ENCODE data around the gene BMF.

BMF gene

DNA sequence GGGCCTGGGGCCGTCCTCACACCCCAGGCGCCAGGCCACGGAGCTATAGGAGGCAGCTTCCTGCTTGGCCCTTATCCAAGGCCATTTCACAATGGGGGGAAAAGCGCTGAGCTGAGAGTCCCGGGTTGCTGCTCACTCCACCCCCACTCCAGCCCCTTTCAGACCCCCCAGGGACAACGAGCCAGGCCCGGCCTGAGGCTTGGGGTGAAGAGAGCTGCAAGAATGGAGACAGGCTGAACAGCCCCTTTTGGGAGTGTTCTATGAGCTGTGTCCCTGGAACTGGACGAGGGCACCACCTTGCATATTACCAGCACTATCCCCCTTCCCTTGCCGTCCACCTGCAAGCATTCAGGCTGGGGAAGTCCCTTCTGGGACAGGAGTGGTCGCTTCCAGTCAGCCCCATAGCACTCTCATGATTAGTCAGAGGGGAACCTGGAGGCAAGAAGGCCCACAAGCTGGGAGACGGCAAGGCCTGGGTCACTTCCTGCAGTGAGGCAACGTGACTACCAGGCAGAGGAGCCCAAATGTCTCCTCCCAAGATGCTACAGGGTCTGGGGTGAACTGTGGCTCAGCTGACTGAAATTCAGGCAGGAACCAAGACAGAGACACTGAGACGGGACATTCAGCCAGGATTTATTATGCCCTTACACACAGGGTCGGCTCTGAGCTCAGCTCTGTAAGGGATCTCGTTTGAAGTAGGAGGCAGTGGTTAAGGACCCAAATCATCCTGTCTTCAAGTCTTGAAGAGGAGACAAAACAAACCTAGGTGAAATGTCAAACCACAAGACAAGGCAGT, 61.1 kb downstream of the BMF start:
- DNase-seq = no peak

DNA sequence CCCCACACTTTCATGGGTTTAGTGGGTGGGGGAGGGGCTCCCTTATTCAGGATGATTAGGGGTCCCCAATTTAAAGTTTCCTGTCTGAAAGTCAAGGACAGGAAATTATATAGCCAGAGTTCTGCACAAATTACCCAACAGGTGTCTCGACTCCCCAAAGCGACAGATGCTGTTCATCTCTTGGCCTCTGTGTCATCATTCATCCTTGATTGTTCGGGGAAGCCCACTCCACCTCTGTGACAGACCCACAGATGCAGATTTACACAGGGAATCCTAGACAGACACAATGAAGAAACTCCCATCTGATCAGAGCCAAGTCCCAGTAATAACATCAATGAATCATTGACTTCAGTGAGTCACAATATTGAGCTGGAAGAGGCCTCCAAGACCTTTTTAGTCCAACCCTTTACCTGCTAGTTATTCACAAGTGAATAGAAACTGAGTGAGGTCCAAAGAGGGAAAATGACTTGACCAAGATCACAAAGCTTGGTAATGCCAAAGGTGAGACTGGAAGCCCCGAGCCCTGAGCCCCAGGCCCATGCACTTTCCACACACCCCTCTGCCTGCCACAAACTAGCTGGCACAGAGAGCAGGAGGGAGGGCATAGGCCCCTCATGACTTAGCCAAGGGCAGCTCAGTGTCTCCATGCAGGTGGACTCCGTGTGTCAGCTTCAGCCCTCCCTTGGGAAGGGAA, 61.8 kb downstream of the BMF start:
- no peak for DNase-seq

DNA sequence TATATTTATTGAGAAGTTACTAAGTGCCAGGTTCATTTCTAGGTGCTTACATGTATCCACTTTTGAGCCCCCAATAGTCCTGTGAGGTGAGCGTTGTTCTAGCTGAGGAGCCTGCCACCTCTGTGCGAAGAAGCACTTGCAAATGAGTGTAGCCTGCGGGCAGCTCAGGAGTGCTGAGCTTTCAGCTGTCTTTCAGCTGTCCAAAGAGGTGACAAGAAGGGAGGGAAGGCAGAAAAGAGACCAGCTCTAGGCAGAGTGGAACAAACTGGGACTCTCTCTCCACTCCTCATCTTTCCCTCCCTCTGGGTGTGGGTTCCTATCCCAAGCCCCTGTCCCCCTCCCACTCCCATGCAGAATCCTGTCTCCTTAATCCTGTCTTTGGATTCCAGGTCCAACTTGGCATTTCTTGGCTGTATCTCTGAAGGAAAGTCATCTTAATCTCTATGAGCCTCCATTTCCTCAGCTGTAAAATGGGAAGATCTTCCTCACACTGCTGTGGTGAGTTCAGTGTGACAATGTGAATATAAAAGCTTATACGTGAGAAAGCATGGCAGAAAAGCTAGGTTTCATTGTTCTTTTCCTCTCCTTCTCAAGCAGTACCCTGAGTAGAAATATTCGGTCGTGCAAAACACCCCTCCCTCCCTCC, 63.0 kb downstream of the BMF start:
- no peak for DNase-seq

DNA sequence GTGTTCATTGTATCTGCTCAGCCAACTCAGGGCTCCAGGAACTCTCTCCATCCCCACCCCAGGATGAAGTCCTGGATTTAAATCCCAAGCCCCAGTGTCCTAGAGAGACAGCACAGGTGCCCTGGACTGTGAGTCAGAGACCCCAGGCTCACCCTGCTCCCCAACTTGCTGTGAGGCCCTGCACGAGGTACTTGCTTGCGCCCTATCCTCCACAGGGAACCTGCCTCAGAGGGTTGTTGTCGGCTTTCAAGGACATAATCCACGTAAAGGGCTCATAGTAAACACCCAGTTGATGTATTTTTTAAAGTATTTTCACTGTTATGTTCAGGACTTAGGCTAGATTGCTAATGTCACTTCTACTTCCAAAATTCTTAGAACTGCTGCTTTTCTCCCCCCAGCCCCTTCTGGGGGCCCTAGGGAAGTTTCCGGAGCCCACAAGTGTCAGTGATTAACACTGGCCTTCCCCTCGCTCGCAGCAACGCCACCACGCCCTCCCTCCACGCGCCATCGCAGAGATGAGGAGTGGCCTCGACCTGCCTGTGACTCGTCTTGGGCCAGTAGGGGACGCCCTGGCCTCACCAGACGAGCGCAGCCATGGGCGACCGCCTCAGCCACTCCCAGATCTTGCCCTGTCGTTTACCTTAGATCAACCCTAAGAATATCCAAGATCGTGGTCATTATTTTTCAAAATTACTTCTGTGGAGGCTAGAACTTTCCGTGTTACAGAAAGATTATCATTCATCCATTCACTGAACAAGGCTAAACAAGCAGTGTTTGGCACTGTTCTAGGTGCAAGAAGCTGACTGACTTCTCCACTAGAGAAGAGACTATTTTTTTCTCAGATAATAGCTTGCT, 63.7 kb downstream of the BMF start:
- DNase-seq = peak; percentile 65

DNA sequence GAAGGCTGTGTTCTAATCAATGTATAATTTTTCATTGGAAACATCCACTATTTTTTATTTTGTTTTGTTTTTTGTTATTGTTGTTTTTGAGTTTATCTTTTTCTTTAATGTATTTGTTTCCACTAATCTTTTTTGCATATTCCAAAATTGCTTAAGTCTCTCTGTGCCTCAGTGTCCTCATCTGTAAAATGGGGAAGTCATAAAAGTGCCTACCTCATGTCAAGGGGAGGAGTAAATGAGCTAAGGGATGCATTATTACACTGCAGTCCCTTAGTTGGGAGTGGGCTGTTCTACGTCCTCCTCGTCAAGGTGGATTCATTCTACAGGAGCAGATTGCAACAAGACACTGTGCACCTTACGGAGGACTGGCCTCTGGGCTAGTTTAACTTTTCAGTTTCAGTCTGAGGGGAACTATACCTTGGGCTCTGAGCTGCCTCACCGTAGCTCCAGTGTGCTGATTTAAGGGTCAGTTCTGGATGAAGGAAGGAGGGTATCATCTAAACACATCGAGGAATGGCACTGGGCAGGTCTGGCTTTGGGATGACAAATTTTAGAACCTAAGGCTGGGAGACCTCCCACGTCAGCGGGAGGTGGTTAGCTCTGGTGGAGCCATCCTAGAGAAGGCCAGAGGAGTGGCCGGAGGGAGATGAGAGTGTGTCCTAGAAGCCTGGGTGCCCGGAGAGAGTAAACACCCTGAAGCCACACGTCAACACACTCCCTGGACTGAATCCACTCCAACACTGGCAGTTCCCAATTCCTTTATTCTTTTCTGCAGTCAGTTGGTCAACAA, 64.6 kb downstream of the BMF start:
- DNase-seq = no peak

DNA sequence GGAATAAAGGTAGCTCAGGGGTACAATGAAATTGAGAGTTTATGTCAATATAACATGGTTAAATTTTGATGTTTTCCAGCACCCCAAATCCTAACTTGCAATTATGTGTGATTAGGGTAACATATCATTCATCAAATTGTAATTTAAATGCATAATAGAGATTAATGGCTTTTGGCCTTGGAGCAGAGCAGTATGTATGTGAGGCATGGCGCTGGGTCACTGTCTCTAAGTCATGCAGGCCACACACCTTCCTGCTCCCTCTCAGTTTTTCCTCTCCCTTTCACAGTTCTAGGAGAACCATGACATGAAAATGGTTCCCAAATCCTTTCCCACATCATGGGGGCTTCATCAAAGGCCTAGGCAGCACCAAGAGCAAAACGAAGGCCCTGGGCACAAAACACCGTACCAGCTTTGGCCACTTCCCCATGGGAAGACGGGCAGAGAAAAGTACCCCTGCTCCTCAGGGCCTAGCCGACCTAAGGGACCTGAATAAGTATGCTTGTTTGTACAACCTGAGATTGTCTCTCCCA, 65.8 kb downstream of the BMF start:
- no peak for DNase-seq

DNA sequence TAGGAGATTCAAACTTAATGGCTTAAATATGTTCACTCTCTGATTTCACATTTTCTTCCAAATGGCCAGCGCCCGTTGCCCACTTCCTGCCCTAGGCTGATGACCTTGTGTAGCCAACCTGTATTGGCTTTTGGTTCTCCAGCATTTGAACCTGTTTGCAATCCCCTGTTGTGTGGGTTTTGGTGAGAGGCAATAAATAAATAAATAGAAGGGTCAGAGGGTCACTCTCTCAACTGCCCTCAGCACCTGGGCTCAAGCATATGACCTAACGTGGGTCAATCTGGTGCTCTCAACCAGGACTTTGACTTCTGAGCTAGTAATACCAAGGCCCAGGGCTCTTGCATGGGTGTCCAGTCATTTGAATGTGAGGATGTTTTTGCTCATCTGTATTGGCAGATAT, 67.9 kb downstream of the BMF start:
- no peak for DNase-seq

DNA sequence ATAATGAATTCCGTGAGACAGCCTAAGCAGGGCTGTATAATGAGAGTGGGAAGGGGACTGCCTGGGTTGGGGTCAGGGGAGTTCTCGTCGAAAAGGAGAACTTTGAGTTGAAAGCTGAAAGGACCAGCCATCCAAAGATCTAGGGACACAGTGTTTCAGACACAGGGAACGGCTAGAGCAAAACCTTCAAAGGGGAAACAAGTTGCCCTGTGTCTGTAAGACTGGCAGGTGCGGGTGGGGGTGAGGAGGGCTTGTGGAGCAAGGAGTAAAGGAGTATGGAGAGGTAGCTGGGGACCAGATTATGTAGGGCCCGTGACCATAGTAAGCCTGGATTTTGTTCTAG, 68.4 kb downstream of the BMF start:
- DNase-seq = no peak

DNA sequence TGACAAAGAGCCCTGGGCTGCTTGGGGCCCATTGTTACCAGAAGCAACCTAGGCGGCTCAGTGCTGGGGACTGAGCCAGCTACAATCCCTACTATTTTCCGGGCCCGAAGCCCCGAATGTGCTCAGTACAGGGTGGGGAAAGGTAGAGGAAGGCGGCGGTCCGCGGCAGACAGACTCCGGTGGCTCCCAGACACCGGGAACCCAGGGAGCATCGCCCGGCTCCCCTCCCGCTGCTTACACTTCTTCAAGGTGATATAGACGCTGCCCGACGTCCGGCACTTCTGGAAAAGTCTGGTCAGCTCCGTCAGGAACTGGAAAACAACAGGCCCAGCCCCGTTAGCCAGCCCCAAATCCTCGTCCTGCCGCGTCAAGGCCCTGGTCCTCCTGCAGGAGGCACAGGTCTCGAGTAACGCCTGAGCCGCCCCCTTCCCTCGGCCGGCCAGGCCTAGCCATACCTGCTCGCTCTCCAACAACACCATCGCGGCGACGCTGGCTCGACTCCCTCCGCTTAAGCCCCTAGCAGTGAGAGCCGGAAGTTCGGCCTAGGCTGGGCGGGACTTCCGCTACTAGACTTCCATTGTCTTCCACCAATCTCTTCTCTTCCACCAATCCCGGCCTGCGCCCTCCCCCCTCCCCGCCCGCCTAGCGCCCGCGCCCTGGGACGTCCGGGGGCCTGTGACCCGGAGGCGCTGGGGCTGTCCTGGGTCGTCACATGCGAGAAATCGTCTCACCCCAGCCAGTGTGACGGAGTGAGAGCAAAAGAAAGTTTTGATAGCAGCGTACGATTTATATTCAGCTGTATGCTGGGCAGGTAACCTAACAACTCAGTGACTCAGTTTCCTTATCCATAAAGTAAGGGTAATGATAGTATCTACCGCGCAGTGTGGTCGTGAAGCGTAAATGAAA, 69.8 kb downstream of the BMF start, which contains the start of gene SRP14:
Gene SRP14 (minus strand): TSS at position 544 of the 906 bp plus-strand sequence. CDS start 65 bp downstream, at position 479.
- DNase-seq = peak; percentile 90

DNA sequence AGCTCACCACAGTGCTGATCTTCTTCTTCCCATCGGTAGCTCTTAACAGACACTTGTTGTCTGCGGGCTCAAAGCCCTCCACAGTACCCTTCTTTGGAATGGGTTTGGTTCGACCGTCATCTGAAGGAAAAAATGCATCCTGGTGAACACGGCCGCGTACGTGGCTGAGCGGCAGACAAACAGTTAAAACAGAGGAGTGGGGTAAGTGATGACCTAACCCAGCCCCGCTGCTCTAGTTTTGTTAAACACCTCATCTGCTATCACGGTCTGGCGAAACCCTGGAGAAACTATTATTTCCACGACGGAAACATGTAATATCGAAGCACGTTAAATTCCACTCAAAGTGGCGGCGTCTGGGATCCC, 70.4 kb downstream of the BMF start:
- DNase-seq = no peak

Data from effector CD8-positive, alpha-beta T cell (primary cell).